Stomach (tissue), 9 donors: Measurements from ENCODE around the gene LPIN2. TPM values are rescaled to one million over a fixed set of nuclear protein-coding genes. Genes with fewer than 3 reads are reported as not detected.
"Not testable (repeated sequence)": the region's sequence is repeated elsewhere in the genome, so short reads cannot be mapped to it uniquely, and the experiment has no call there.

Source experiments
- DNase-seq, 2 donors: peaks; one replicate each; pipeline versions ENCODE4 v3.0.0 to v3.0.0-alpha.2; 2013 to 2019
- H3K27ac ChIP-seq, 5 donors: fragments of 200-600 bp in 4 of 5; sonication (generic) in 4 of 5; one replicate each; pipeline ENCODE4 v1.5.1; 2013 to 2019; ENCODE audit warnings: mild to moderate bottlenecking in 1 of 5, moderate library complexity in 1 of 5
- H3K27me3 ChIP-seq, 3 donors: fragments of 200-600 bp; sonication (generic); one replicate each; pipeline ENCODE4 v1.5.1; 2017 to 2019; ENCODE audit warnings: mixed run types in 1 of 3
- H3K36me3 ChIP-seq, 4 donors: fragments of 200-600 bp; sonication (generic); 1 replicate in 3 of 4; 2 replicates in 1 of 4; pipeline ENCODE4 v1.5.1; 2016 to 2019
- H3K4me1 ChIP-seq, 4 donors: fragments of 200-600 bp; sonication (generic); one replicate each; pipeline ENCODE4 v1.5.1; 2016 to 2019
- H3K4me3 ChIP-seq, 4 donors: fragments of 200-600 bp; sonication (generic) in 3 of 4; one replicate each; pipeline ENCODE4 v1.5.1; 2016 to 2019; ENCODE audit warnings: mild to moderate bottlenecking in 1 of 4
- H3K9me3 ChIP-seq, 4 donors: fragments of 200-600 bp; sonication (generic); one replicate each; pipeline ENCODE4 v1.5.1; 2016 to 2019
- CTCF ChIP-seq, 7 experiments: fragments of 450-650 bp in 4 of 7; fragments of 200-600 bp in 3 of 7; sonication (generic) in 3 of 7; IDR thresholded peaks; one replicate each; pipeline ENCODE4 v1.5.1; 2016 to 2019; ENCODE audit warnings: antibody characterized with exemption in 7 of 7, control low read depth in 2 of 7, mild to moderate bottlenecking in 1 of 7
- EP300 ChIP-seq: sonication (generic); formaldehyde crosslinking; IDR thresholded peaks from one replicate; pipeline ENCODE4 v1.6.1; 2017; ENCODE audit warnings: antibody characterized with exemption
- POLR2A ChIP-seq, 4 donors: fragments of 450-650 bp; IDR thresholded peaks; one replicate each; pipeline ENCODE4 v1.6.1; 2016; ENCODE audit warnings: antibody characterized with exemption in 4 of 4, control low read depth in 2 of 4, mild to moderate bottlenecking in 1 of 4, moderate library complexity in 1 of 4
- POLR2AphosphoS5 ChIP-seq, 3 donors: sonication (generic); formaldehyde crosslinking; IDR thresholded peaks; one replicate each; pipeline ENCODE4 v1.6.1; 2016; ENCODE audit warnings: antibody characterized with exemption in 3 of 3
- WGBS, 5 donors: extraction: QIAGEN DNeasy Blood & Tissue Kit in 3 of 5; methylation state at CpG; one replicate each; pipeline versions ENCODE4 v1.1.5 to v1.1.7; 2013 to 2018; 5-methylcytosine and 5-hydroxymethylcytosine counted together
- intact Hi-C: fragments of 100-400 bp; cut with DNase I; formaldehyde crosslinking; loops from one replicate; pipeline ENCODE4 v1.15.1; 2023; ENCODE audit warnings: low total_unique reads
- polyA plus RNA-seq, 3 donors: library from polyadenylated mRNA; stranded (reverse); fragments of 200-250 nt; gene quantifications; one replicate each; pipeline ENCODE4 v1.2.3, GENCODE V29; 2013
- total RNA-seq, 5 donors: library from RNA; depleted of rRNA; stranded (reverse); fragments of >200 nt; gene quantifications; one replicate each; pipeline versions ENCODE4 v1.1.0 to v1.2.3, GENCODE V29; 2014 to 2016
- donor health status: healthy with polysubstance abuse.
- donor health status: Bipolar disorder and iron deficiency.
- donor health status: healthy.

The LPIN2 gene
- total and polyA plus RNA-seq, 8 donors: 4.0 to 86.8 (median 13.0) TPM

DNA sequence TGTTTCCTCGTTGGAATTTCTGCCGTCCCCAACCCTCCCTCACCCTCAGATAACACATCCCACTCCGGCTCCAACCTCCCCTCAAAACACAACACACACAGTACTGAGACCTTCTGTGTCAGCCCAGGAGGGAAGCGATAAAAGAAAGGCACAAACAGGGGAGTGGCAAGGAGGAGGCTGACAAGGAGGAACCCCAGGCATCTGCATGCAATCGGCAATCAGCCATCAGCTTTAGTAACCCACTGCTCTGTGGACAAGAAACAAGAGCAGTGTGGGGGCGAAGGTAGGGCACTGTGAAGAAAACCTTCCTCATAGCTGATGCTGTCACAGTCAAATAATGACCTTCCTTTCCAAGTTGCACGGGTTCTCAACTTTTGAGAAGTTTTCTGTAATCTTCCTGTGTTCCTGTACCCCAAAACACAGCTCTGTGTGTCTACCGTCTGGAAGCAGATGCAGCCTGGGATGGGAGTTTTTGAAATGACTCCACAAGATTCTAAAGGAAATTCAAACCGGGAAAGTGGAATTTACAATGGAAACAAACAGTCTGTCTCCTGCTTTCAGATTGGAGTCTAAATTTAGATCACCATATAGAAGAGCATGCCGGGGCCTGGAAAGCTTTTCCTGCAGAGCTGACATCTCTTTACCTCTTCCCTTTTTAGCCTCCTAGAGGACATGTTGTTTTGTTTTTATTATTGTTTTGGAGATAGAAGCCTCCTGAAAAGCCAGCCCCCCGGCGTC lies 16.4 kb upstream of the LPIN2 start:
- no peak for TF ChIP-seq POLR2A (IDR thresholded peaks at IDR 0.05)
- no peak for TF ChIP-seq EP300
- TF ChIP-seq POLR2AphosphoS5 (IDR thresholded peaks at IDR 0.05): no peak
- no peak for TF ChIP-seq CTCF (IDR thresholded peaks at IDR 0.05)
- 14 to 29% (median 24%) methylated on average over 12 of the region's 12 CpGs for WGBS, 5 donors
- DNase-seq: peak in 1 of 2 donors; percentile 78
- peaks cover 10 to 28% (median 14%) of the 10 kb centered on the region in 4 donors for H3K4me1 ChIP-seq
- no peaks in the 10 kb centered on the region for H3K9me3 ChIP-seq
- H3K27me3 ChIP-seq: no peaks in the 10 kb centered on the region
- H3K27ac ChIP-seq: peak overlapping the region in 4 of 5 donors; percentile 15 to 59 (median 40)
- H3K4me3 ChIP-seq: no peak overlapping the region
- no peaks in the 10 kb centered on the region for H3K36me3 ChIP-seq
- intact Hi-C loops: no loop called here

- H3K4me1 ChIP-seq: peaks cover 10 to 28% (median 14%) of the 10 kb centered on the region in 4 donors
- 77 to 97% (median 95%) methylated on average over 3 of the region's 3 CpGs for WGBS, 5 donors
- H3K27me3 ChIP-seq, H3K36me3 ChIP-seq, intact Hi-C loops, H3K9me3 ChIP-seq, DNase-seq, H3K4me3 ChIP-seq: not testable (repeated sequence)
- peak overlapping the region in 1 of 5 donors; percentile 27 for H3K27ac ChIP-seq
Measured at GRCh38 chr18:3028115-3028514, 15.2 kb upstream of the LPIN2 start.

GRCh38 chr18:3027370-3027891 lies 14.5 kb upstream of the LPIN2 start:
- WGBS, 5 donors: 70 to 86% (median 81%) methylated on average over 11 of the region's 11 CpGs
- no peaks in the 10 kb centered on the region for H3K36me3 ChIP-seq
- H3K4me1 ChIP-seq: peaks cover 10 to 28% (median 14%) of the 10 kb centered on the region in 4 donors
- H3K27ac ChIP-seq: peak overlapping the region in 1 of 5 donors; percentile 27
- DNase-seq: no peak
- TF ChIP-seq POLR2A (IDR thresholded peaks at IDR 0.05) (no peak), EP300 (no peak), CTCF (IDR thresholded peaks at IDR 0.05) (no peak), POLR2AphosphoS5 (IDR thresholded peaks at IDR 0.05) (no peak)
- H3K27me3 ChIP-seq: no peaks in the 10 kb centered on the region
- no peak overlapping the region for H3K4me3 ChIP-seq
- intact Hi-C loops: no loop called here
- H3K9me3 ChIP-seq: no peaks in the 10 kb centered on the region

- WGBS, 5 donors: 63 to 80% (median 69%) methylated on average over 2 of the region's 2 CpGs
- Histone ChIP-seq H3K36me3 (no peaks in the 10 kb centered on the region), H3K4me1 (peaks cover 10 to 28% (median 14%) of the 10 kb centered on the region in 4 donors), H3K9me3 (no peaks in the 10 kb centered on the region), H3K27ac (no peak overlapping the region), H3K27me3 (no peaks in the 10 kb centered on the region), H3K4me3 (no peak overlapping the region)
- no peak for TF ChIP-seq POLR2A (IDR thresholded peaks at IDR 0.05)
- no peak for TF ChIP-seq CTCF (IDR thresholded peaks at IDR 0.05)
- TF ChIP-seq EP300: no peak
- TF ChIP-seq POLR2AphosphoS5 (IDR thresholded peaks at IDR 0.05): no peak
- no peak for DNase-seq
- intact Hi-C loops: no loop called here
Measured at GRCh38 chr18:3025544-3025943, 12.6 kb upstream of the LPIN2 start.

DNA sequence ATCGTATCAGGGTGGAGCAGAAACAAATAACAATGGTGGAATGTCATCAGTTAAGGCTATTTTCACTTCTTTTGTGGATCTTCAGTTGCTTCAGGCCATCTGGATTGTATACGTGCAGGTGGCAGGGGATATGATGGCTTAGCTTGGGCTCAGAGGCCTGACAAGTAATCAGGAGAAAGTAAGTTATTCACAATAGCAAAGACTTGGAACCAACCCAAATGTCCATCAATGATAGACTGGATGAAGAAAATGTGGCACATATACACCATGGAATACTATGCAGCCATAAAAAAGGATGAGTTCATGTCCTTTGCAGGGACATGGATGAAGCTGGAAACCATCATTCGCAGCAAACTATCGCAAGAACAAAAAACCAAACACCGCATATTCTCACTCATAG lies 10.7 kb upstream of the LPIN2 start:
- DNase-seq, H3K27ac ChIP-seq, H3K9me3 ChIP-seq, H3K4me3 ChIP-seq, H3K36me3 ChIP-seq, intact Hi-C loops, H3K27me3 ChIP-seq: not testable (repeated sequence)
- 86 to 100% (median 95%) methylated on average over 3 to 5 of the region's 5 CpGs for WGBS, 5 donors
- peaks cover 0 to 17% (median under 1%) of the 10 kb centered on the region in 4 donors for H3K4me1 ChIP-seq
